Esophagus squamous epithelium (tissue), 5 donors: ENCODE measurements around the gene TNIK. TPM values are rescaled to one million over a fixed set of nuclear protein-coding genes. Genes with fewer than 3 reads are reported as not detected.

Experiments used
- DNase-seq: peaks from one replicate; lab custom pipeline; 2025; lab: John Stamatoyannopoulos, UW
- H3K27ac ChIP-seq, 4 donors: fragments of 200-600 bp; sonication (generic); one replicate each; pipeline ENCODE4 v1.5.1; 2016 to 2019; ENCODE audit warnings: mild to moderate bottlenecking in 1 of 4
- H3K27me3 ChIP-seq, 4 donors: fragments of 200-600 bp; sonication (generic); 1 replicate in 3 of 4; 2 replicates in 1 of 4; pipeline versions ENCODE4 v1.5.1 to v1.6.0; 2017 to 2021; ENCODE audit warnings: antibody characterized with exemption in 1 of 4
- H3K36me3 ChIP-seq, 3 donors: fragments of 200-600 bp; sonication (generic); one replicate each; pipeline ENCODE4 v1.5.1; 2016 to 2019
- H3K4me1 ChIP-seq, 3 donors: fragments of 200-600 bp; sonication (generic); one replicate each; pipeline ENCODE4 v1.5.1; 2017 to 2019
- H3K4me3 ChIP-seq, 4 donors: fragments of 200-600 bp; sonication (generic); 1 replicate in 3 of 4; 2 replicates in 1 of 4; pipeline ENCODE4 v1.5.1; 2016 to 2019; ENCODE audit warnings: mild to moderate bottlenecking in 2 of 4, moderate library complexity in 1 of 4
- H3K9me3 ChIP-seq, 3 donors: fragments of 200-600 bp; sonication (generic); one replicate each; pipeline ENCODE4 v1.5.1; 2016 to 2019
- POLR2A ChIP-seq, 4 donors: fragments of 450-650 bp; IDR thresholded peaks; one replicate each; pipeline ENCODE4 v1.6.1; 2017; ENCODE audit warnings: antibody characterized with exemption in 4 of 4, mild to moderate bottlenecking in 4 of 4, moderate library complexity in 3 of 4
- WGBS, 2 donors: methylation state at CpG; one replicate each; pipeline ENCODE4 v1.1.5; 2018; 5-methylcytosine and 5-hydroxymethylcytosine counted together
- intact Hi-C: fragments of 100-400 bp; cut with DNase I; formaldehyde crosslinking; loops from one replicate; pipeline ENCODE4 v1.15.0; 2022
- total RNA-seq, 4 donors: library from RNA; depleted of rRNA; stranded (reverse); fragments of >200 nt; gene quantifications; one replicate each; pipeline ENCODE4 v1.1.0, GENCODE V29; 2016
- TF ChIP-seq, protein P1 (sequence below), 6 experiments: fragments of 450-650 bp in 4 of 6; fragments of 200-600 bp in 2 of 6; sonication (generic) in 2 of 6; IDR thresholded peaks; one replicate each; pipeline ENCODE4 v1.5.1; 2016 to 2019; ENCODE audit warnings: antibody characterized with exemption in 6 of 6, mild to moderate bottlenecking in 4 of 6, moderate library complexity in 4 of 6
- donor health status: DM: yes; HTN: yes; CAD: no.

Gene TNIK
- total RNA-seq, 4 donors from 2014 or later, result 2.2 to 11.6 (median 4.7) TPM

DNA sequence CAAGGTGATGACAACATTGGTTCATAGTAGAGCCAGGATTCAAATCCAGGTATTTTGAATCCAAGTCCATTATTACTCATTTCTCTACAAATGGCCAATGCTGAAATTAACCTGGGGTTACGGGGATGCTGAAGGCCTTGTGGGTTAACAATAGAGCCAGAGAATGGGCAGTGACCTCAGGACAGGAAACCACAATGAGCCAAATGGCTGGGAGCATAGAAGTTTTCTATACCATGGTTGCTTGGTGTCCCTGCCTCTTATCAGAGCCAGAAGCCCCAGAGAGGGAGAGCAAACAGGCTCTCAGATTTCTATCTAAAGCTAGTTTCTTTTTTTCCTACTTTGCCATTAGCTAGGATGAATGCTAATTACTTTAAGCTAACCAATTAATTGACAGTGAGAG is 82.3 kb downstream of the TNIK start:
- H3K36me3 ChIP-seq, result no peaks in the 10 kb centered on the region
- H3K4me3 ChIP-seq, result no peak overlapping the region
- no peaks in the 10 kb centered on the region for H3K27me3 ChIP-seq
- WGBS, 2 donors, result 88 to 100% methylated on average over 1 of the region's 1 CpG
- H3K9me3 ChIP-seq, result no peaks in the 10 kb centered on the region
- H3K4me1 ChIP-seq, result peaks cover 0 to 44% (median 15%) of the 10 kb centered on the region in 3 donors
- intact Hi-C loops, result no loop called here
- H3K27ac ChIP-seq, result no peak overlapping the region
- TF ChIP-seq, protein P1, sequence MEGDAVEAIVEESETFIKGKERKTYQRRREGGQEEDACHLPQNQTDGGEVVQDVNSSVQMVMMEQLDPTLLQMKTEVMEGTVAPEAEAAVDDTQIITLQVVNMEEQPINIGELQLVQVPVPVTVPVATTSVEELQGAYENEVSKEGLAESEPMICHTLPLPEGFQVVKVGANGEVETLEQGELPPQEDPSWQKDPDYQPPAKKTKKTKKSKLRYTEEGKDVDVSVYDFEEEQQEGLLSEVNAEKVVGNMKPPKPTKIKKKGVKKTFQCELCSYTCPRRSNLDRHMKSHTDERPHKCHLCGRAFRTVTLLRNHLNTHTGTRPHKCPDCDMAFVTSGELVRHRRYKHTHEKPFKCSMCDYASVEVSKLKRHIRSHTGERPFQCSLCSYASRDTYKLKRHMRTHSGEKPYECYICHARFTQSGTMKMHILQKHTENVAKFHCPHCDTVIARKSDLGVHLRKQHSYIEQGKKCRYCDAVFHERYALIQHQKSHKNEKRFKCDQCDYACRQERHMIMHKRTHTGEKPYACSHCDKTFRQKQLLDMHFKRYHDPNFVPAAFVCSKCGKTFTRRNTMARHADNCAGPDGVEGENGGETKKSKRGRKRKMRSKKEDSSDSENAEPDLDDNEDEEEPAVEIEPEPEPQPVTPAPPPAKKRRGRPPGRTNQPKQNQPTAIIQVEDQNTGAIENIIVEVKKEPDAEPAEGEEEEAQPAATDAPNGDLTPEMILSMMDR (IDR thresholded peaks at IDR 0.05), result no peak
- no peak for TF ChIP-seq POLR2A (IDR thresholded peaks at IDR 0.05)
- DNase-seq, result no peak

DNA sequence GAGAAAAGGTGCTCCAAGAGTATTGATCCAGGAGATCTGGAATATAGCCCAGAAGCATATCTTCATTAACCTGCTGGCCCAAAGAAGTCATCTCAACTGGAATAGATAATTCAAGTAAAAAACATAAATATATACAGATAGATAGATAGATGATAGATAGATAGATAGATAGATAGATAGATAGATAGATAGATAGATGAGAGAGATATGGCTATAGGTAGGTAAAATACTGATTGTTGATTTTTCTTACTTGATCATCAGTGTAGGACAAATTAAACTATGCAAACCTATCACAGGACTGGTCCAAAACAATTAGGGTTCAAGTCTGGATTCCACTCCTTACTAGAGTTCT is 83.6 kb downstream of the TNIK start:
- Histone ChIP-seq H3K27ac (peak overlapping the region in 1 of 4 donors; percentile 56), H3K9me3 (no peaks in the 10 kb centered on the region), H3K4me3 (no peak overlapping the region), H3K27me3 (no peaks in the 10 kb centered on the region), H3K4me1 (peaks cover 0 to 44% (median 14%) of the 10 kb centered on the region in 3 donors), H3K36me3 (no peaks in the 10 kb centered on the region)
- intact Hi-C loops, result no loop called here
- TF ChIP-seq POLR2A (IDR thresholded peaks at IDR 0.05), result no peak
- TF ChIP-seq, protein P1 (IDR thresholded peaks at IDR 0.05), result no peak
- no peak for DNase-seq

DNA sequence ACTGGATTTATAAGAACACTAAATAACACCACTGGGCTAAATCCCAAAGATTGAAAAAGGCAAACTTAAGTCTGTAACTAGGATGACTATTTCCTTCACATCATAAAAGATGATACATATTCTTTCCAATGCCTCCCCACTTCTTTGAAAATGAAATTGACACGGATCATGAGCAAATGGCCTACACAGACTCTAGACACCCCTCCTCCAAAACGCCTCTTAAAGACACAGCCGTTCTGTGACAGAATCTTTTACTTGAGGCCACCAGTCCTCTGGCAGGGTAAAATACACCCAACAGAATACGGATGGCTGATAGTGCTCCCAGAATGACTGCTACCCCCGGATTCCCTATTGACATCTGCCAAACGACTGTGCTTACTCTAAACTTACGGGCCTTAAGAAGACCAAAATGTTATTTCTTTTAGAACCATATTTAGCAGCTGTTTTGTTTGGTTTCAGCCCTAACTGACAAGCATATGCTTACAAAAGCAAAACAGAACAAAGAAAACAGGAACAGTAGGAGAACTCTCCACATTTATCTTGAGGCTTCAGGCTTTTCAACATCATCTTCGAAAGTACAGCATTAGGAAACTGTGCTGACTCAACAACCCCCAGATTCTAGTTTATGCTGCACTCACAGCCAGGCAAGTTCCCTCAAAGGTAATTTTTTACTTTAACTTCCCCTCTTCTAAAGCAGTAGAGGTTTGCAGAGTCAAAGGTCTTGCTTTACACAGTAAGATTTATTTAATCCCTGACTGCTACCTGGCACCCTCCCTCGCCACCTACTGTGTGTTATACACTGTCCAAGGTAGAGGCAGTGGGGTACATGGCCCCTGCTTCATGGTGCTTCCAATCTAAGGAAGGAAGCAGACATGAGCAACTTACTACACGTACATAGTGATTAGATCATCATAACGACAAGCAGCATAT is 84.3 kb downstream of the TNIK start:
- Histone ChIP-seq H3K36me3 (no peaks in the 10 kb centered on the region), H3K27me3 (no peaks in the 10 kb centered on the region), H3K27ac (peak overlapping the region in 2 of 4 donors; percentile 56 to 71), H3K4me1 (peaks cover 0 to 45% (median 14%) of the 10 kb centered on the region in 3 donors), H3K4me3 (no peak overlapping the region), H3K9me3 (no peaks in the 10 kb centered on the region)
- intact Hi-C loops, result no loop called here
- 74 to 76% methylated on average over 11 of the region's 11 CpGs for WGBS, 2 donors
- no peak for DNase-seq
- TF ChIP-seq POLR2A (IDR thresholded peaks at IDR 0.05), result no peak
- TF ChIP-seq, protein P1 (IDR thresholded peaks at IDR 0.05), result no peak

DNA sequence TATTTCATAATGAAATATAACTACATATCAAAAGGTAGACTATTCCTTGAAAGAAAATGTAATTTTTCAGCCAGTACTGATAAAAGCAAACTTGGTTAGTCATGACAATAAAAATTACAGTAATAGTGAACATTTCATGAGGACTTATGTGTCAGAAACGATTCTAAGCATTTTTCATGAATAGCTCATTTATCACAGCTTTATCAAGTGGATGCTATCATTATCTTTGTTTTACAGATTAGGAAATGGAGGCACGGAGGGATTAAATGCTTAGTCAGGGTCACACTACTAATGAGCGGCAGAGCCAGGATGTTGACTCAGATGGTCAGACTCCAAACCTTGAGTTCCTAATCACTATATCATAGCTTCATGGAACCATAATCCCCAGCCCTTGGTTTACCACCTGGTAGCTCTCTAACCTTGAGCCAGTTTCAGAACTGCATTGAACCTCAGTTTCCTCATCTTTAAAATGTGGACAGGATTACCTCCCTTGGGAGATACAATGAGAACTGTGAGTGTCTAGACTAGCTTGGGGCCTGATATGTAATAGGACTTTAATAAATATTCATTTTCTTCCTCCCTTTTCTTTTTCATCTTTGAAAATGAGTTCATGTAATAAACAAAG is 85.4 kb downstream of the TNIK start:
- TF ChIP-seq, protein P1 (IDR thresholded peaks at IDR 0.05), result no peak
- TF ChIP-seq POLR2A (IDR thresholded peaks at IDR 0.05), result no peak
- peaks cover 0 to 38% (median 8%) of the 10 kb centered on the region in 3 donors for H3K4me1 ChIP-seq
- WGBS, 2 donors, result 38 to 44% methylated on average over 3 of the region's 3 CpGs

DNA sequence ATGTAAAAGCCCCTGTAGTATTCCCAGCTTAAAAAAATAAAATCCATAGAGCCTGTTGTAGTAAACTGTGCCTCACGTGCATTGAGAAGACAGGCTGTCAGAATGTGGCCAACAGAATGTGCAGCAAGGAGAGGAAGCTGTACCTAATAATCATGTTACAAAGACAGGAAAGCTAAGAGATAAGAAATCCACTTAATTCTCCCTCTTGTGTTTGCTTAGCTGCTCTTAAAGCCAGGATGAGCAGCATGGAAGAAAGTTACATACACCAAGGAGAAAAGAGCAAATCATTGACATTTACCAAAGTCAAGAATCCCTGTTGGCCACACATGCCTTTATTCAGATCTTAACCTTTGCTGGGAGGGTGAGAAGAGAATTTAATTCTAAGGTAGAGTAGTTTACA is 85.9 kb downstream of the TNIK start:
- TF ChIP-seq POLR2A (IDR thresholded peaks at IDR 0.05), result no peak
- Histone ChIP-seq H3K4me1 (peaks cover 0 to 32% (median 8%) of the 10 kb centered on the region in 3 donors), H3K4me3 (no peak overlapping the region), H3K27me3 (no peaks in the 10 kb centered on the region), H3K9me3 (no peaks in the 10 kb centered on the region), H3K36me3 (no peaks in the 10 kb centered on the region), H3K27ac (no peak overlapping the region)
- intact Hi-C loops, result no loop called here
- WGBS, 2 donors, result 46 to 70% methylated on average over 1 of the region's 1 CpG
- no peak for DNase-seq

More for the DNA sequence above, 85.4 kb downstream of the TNIK start:
- no peak overlapping the region for H3K4me3 ChIP-seq
- intact Hi-C loops, result no loop called here
- H3K27ac ChIP-seq, result peak overlapping the region in 2 of 4 donors; percentile 56 to 71
- no peaks in the 10 kb centered on the region for H3K27me3 ChIP-seq
- H3K36me3 ChIP-seq, result no peaks in the 10 kb centered on the region
- no peaks in the 10 kb centered on the region for H3K9me3 ChIP-seq
- DNase-seq, result no peak
